Stomach (tissue), 4 donors: ENCODE data around the gene ABCE1.

Experiments
- POLR2A ChIP-seq, 4 donors: fragments of 450-650 bp; IDR thresholded peaks; one replicate each; pipeline ENCODE4 v1.6.1; 2016; ENCODE audit warnings: antibody characterized with exemption in 4 of 4, control low read depth in 2 of 4, mild to moderate bottlenecking in 1 of 4, moderate library complexity in 1 of 4
- TF ChIP-seq, protein P1 (sequence below), 7 experiments: fragments of 450-650 bp in 4 of 7; fragments of 200-600 bp in 3 of 7; sonication (generic) in 3 of 7; IDR thresholded peaks; one replicate each; pipeline ENCODE4 v1.5.1; 2016 to 2019; ENCODE audit warnings: antibody characterized with exemption in 7 of 7, control low read depth in 2 of 7, mild to moderate bottlenecking in 1 of 7

DNA sequence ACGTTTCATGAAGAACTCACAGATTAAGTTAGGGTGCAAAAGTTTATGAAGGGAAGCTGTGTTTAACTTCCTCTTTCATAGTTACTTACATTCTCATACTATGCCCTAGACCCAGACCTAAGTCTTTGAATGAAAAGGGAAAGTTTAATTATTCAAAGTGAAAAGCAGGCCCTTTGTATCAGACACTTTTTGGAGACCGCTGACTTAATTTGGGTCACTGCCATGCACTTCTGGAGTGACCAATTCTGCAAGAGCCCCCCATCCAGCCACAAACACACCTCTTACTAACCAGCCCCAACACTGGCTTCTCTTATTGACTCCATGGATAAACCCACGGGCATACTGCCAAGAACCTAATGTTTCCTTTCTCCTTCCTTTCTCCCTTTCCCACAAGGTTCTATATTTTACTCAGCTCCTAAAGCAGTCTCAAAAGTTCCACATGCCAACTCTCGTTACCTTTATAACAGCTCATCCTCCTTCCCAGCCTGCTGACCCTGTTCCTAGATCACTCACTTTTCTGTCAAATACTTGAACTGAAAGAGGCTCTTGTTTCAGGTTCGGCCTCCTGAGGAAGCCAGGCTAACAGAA lies 34.5 kb downstream of the ABCE1 start:
- TF ChIP-seq, protein P1, sequence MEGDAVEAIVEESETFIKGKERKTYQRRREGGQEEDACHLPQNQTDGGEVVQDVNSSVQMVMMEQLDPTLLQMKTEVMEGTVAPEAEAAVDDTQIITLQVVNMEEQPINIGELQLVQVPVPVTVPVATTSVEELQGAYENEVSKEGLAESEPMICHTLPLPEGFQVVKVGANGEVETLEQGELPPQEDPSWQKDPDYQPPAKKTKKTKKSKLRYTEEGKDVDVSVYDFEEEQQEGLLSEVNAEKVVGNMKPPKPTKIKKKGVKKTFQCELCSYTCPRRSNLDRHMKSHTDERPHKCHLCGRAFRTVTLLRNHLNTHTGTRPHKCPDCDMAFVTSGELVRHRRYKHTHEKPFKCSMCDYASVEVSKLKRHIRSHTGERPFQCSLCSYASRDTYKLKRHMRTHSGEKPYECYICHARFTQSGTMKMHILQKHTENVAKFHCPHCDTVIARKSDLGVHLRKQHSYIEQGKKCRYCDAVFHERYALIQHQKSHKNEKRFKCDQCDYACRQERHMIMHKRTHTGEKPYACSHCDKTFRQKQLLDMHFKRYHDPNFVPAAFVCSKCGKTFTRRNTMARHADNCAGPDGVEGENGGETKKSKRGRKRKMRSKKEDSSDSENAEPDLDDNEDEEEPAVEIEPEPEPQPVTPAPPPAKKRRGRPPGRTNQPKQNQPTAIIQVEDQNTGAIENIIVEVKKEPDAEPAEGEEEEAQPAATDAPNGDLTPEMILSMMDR (IDR thresholded peaks at IDR 0.05) = no peak
- no peak for TF ChIP-seq POLR2A (IDR thresholded peaks at IDR 0.05)
